H9 (cell line): ENCODE data around the gene NEGR1. TPM values are rescaled to one million over a fixed set of nuclear protein-coding genes. Genes with fewer than 3 reads are reported as not detected.
A peak's percentile ranks its signal among the peaks of the same experiment; 100 is the strongest.

Experiments
- DNase-seq: peaks from one replicate; pipeline ENCODE4 v3.0.0-alpha.2; 2017
- H2AFZ ChIP-seq: one replicate; pipeline ENCODE4 v1.6.1; 2013; ENCODE audit warnings: mild to moderate bottlenecking, low read length, control low read depth, moderate library complexity
- H2AK5ac ChIP-seq: 2 replicates; pipeline ENCODE4 v1.6.1; 2013; ENCODE audit warnings: low read length, control low read depth, mixed read lengths; ENCODE audit not compliant: insufficient read length
- H2BK120ac ChIP-seq: one replicate; pipeline ENCODE4 v1.6.1; 2013; ENCODE audit warnings: low read depth, mild to moderate bottlenecking, low read length, control low read depth, inconsistent platforms; ENCODE audit not compliant: poor library complexity, severe bottlenecking
- H2BK12ac ChIP-seq: 2 replicates; pipeline ENCODE4 v1.6.1; 2013; ENCODE audit warnings: low read length, control low read depth, mixed read lengths, low read depth; ENCODE audit not compliant: insufficient read length
- H2BK15ac ChIP-seq: 2 replicates; pipeline ENCODE4 v1.6.1; 2013; ENCODE audit warnings: low read depth, low read length, control low read depth
- H2BK20ac ChIP-seq: one replicate; pipeline ENCODE4 v1.6.1; 2013; ENCODE audit warnings: low read depth, mild to moderate bottlenecking, low read length, control low read depth, inconsistent platforms; ENCODE audit not compliant: poor library complexity, severe bottlenecking
- H2BK5ac ChIP-seq: 2 replicates; pipeline ENCODE4 v1.6.1; 2013; ENCODE audit warnings: low read length, control low read depth, mixed read lengths; ENCODE audit not compliant: insufficient read length
- H3K14ac ChIP-seq: 2 replicates; pipeline ENCODE4 v1.6.1; 2013; ENCODE audit warnings: low read length, control low read depth; ENCODE audit not compliant: insufficient read depth
- H3K18ac ChIP-seq: 2 replicates; pipeline ENCODE4 v1.6.1; 2013; ENCODE audit warnings: low read depth, mild to moderate bottlenecking, mixed read lengths, low read length, control low read depth; ENCODE audit not compliant: insufficient read length
- H3K23ac ChIP-seq: 2 replicates; pipeline ENCODE4 v1.6.1; 2013; ENCODE audit warnings: low read length, control low read depth, mixed read lengths, low read depth; ENCODE audit not compliant: insufficient read length
- H3K23me2 ChIP-seq: 2 replicates; pipeline ENCODE4 v1.6.1; 2013; ENCODE audit warnings: low read depth, mild to moderate bottlenecking, mixed read lengths, low read length, control low read depth; ENCODE audit not compliant: insufficient read length, poor library complexity, severe bottlenecking
- H3K27ac ChIP-seq: 2 replicates; pipeline ENCODE4 v1.5.1; 2013; ENCODE audit warnings: low read length, control low read depth, mixed read lengths, low read depth; ENCODE audit not compliant: insufficient read length
- H3K27me3 ChIP-seq: 2 replicates; pipeline ENCODE4 v1.6.1; 2013; ENCODE audit warnings: low read length, control low read depth, inconsistent platforms; ENCODE audit not compliant: insufficient read depth
- H3K4ac ChIP-seq: 2 replicates; pipeline ENCODE4 v1.6.1; 2013; ENCODE audit warnings: low read depth, mild to moderate bottlenecking, control low read depth, inconsistent platforms, low read length, moderate library complexity
- H3K4me1 ChIP-seq: 2 replicates; pipeline ENCODE4 v1.6.1; 2013; ENCODE audit warnings: low read length, control low read depth, inconsistent platforms; ENCODE audit not compliant: insufficient read depth
- H3K4me2 ChIP-seq: 2 replicates; pipeline ENCODE4 v1.6.1; 2013; ENCODE audit warnings: low read length, control low read depth, mixed read lengths; ENCODE audit not compliant: insufficient read length, insufficient read depth
- H3K56ac ChIP-seq: 2 replicates; pipeline ENCODE4 v1.6.1; 2013; ENCODE audit warnings: low read depth, mild to moderate bottlenecking, mixed read lengths, low read length, control low read depth; ENCODE audit not compliant: insufficient read length
- H3K79me1 ChIP-seq: 2 replicates; pipeline ENCODE4 v1.6.1; 2013; ENCODE audit warnings: low read depth, mild to moderate bottlenecking, moderate library complexity, low read length, control low read depth, inconsistent platforms; ENCODE audit not compliant: insufficient read depth, poor library complexity, severe bottlenecking
- H3K79me2 ChIP-seq: 2 replicates; pipeline ENCODE4 v1.6.1; 2013; ENCODE audit warnings: low read length, control low read depth, inconsistent platforms; ENCODE audit not compliant: insufficient read depth
- H3K9ac ChIP-seq: 2 replicates; pipeline ENCODE4 v1.6.1; 2013; ENCODE audit warnings: low read length, control low read depth, mixed read lengths; ENCODE audit not compliant: insufficient read length; ENCODE audit errors: extremely low read depth
- H3K9me3 ChIP-seq: one replicate; pipeline ENCODE4 v1.6.1; 2013; ENCODE audit warnings: low read depth, low read length, inconsistent platforms; ENCODE audit not compliant: control insufficient read depth
- H3T11ph ChIP-seq: one replicate; pipeline ENCODE4 v1.6.1; 2013; ENCODE audit warnings: mild to moderate bottlenecking, low read length, control low read depth, inconsistent platforms
- H4K20me1 ChIP-seq: one replicate; pipeline ENCODE4 v1.6.1; 2013; ENCODE audit not compliant: control insufficient read depth, insufficient read length, insufficient read depth
- H4K5ac ChIP-seq: 2 replicates; pipeline ENCODE4 v1.6.1; 2013; ENCODE audit warnings: low read depth, mild to moderate bottlenecking, mixed read lengths, low read length, control low read depth; ENCODE audit not compliant: insufficient read length
- H4K8ac ChIP-seq: replicated peaks from 2 replicates; pipeline ENCODE4 v1.6.1; 2013; ENCODE audit warnings: low read length, control low read depth, mixed read lengths, low read depth; ENCODE audit not compliant: insufficient read length
- H4K91ac ChIP-seq: 2 replicates; pipeline ENCODE4 v1.6.1; 2013; ENCODE audit warnings: low read depth, mild to moderate bottlenecking, moderate library complexity, mixed read lengths, low read length, control low read depth; ENCODE audit not compliant: insufficient read length
- H3K27ac Mint-ChIP-seq, 3 experiments: 2 replicates in 2 of 3; 3 replicates in 1 of 3; pipeline ENCODE4 v1.8.0; 2020 to 2021; ENCODE audit warnings: mixed read lengths in 3 of 3, mild to moderate bottlenecking in 1 of 3, moderate library complexity in 1 of 3
- H3K27me3 Mint-ChIP-seq: 2 replicates; pipeline ENCODE4 v1.8.0; 2021; ENCODE audit warnings: low read depth, mild to moderate bottlenecking, moderate library complexity, mixed read lengths
- H3K36me3 Mint-ChIP-seq, 3 experiments: 2 replicates in 2 of 3; 3 replicates in 1 of 3; pipeline ENCODE4 v1.8.0; 2020 to 2021; ENCODE audit warnings: low read depth in 3 of 3, mixed read lengths in 3 of 3; ENCODE audit not compliant: insufficient read depth in 1 of 3
- H3K4me1 Mint-ChIP-seq, 2 experiments: 2 replicates each; pipeline ENCODE4 v1.8.0; 2020; ENCODE audit warnings: mixed read lengths in 2 of 2
- H3K4me3 Mint-ChIP-seq, 2 experiments: 2 replicates in 1 of 2; 3 replicates in 1 of 2; pipeline ENCODE4 v1.8.0; 2020 to 2021; ENCODE audit warnings: mild to moderate bottlenecking in 2 of 2, mixed read lengths in 2 of 2, moderate library complexity in 1 of 2
- H3K9me3 Mint-ChIP-seq, 2 experiments: 2 replicates in 1 of 2; 3 replicates in 1 of 2; pipeline ENCODE4 v1.8.0; 2020; ENCODE audit warnings: mild to moderate bottlenecking in 2 of 2, mixed read lengths in 2 of 2, moderate library complexity in 1 of 2
- WGBS: extraction: QIAGEN DNeasy Blood & Tissue Kit; methylation state at CpG from one replicate; pipeline ENCODE4 v1.1.7; 2013; ENCODE audit warnings: missing lambda C conversion rate, low lambda C conversion rate, mixed read lengths; ENCODE audit not compliant: insufficient read length; ENCODE audit errors: extremely low coverage; 5-methylcytosine and 5-hydroxymethylcytosine counted together
- total RNA-seq: library from RNA; stranded (reverse); gene quantifications from 2 replicates; pipeline ENCODE4 v1.2.1, GENCODE V29; 2021
- TF ChIP-seq, protein P1 (sequence below): fragments of 200-600 bp; sonication (generic); conservative IDR thresholded peaks from 3 replicates; pipeline ENCODE4 v1.8.0; 2021; ENCODE audit warnings: antibody characterized with exemption, mild to moderate bottlenecking

NEGR1 gene
- total RNA-seq, 1 experiment from 2014 or later, result 0.13 TPM

DNA sequence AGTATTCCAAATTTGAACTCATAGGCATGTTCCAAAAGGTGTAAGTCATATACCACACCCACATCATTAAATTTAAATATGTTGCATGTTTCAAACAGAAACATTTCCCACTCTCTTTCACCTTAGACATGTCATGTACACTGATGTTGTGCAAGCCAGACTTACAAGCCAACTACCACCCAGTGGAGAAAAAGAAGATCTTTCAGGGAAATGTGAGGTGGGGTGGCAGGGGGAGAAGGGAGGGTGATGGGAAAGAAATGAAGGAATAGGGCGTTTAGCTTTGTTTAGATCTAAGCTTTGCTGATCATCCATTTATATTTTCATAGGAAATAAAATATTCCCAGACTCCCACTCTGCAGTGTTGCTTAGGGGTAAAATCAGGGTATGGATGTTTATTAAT lies 1.6 kb downstream of the NEGR1 start:
- H3K56ac ChIP-seq, result no peak overlapping the region
- Mint-ChIP-seq H3K4me1 (peaks cover 12 to 13% of the 10 kb centered on the region in 2 experiments), H3K9me3 (no peaks in the 10 kb centered on the region), H3K36me3 (no peaks in the 10 kb centered on the region), H3K27ac (peak overlapping the region in 1 of 3 experiments; percentile 3; a peak in 1 of 7 replicates), H3K4me3 (no peak overlapping the region; a peak in 1 of 5 replicates), H3K27me3 (peaks cover 37% of the 10 kb centered on the region)
- no peak overlapping the region for H2AFZ ChIP-seq
- H3K23ac ChIP-seq, result no peak overlapping the region
- no peak overlapping the region for H3K4me2 ChIP-seq
- H3K27ac ChIP-seq, result no peak overlapping the region
- no peaks in the 10 kb centered on the region for H3K4me1 ChIP-seq
- H2BK12ac ChIP-seq, result no peak overlapping the region
- TF ChIP-seq, protein P1, sequence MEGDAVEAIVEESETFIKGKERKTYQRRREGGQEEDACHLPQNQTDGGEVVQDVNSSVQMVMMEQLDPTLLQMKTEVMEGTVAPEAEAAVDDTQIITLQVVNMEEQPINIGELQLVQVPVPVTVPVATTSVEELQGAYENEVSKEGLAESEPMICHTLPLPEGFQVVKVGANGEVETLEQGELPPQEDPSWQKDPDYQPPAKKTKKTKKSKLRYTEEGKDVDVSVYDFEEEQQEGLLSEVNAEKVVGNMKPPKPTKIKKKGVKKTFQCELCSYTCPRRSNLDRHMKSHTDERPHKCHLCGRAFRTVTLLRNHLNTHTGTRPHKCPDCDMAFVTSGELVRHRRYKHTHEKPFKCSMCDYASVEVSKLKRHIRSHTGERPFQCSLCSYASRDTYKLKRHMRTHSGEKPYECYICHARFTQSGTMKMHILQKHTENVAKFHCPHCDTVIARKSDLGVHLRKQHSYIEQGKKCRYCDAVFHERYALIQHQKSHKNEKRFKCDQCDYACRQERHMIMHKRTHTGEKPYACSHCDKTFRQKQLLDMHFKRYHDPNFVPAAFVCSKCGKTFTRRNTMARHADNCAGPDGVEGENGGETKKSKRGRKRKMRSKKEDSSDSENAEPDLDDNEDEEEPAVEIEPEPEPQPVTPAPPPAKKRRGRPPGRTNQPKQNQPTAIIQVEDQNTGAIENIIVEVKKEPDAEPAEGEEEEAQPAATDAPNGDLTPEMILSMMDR, result no peak
- H3K27me3 ChIP-seq, result peaks cover 3% of the 10 kb centered on the region; the same call in 1 of the 2 replicates
- no peak overlapping the region for H2BK5ac ChIP-seq
- no peak overlapping the region for H4K5ac ChIP-seq
- H2BK20ac ChIP-seq, result no peak overlapping the region
- H3K23me2 ChIP-seq, result peaks cover 22% of the 10 kb centered on the region
- no peak overlapping the region for H2AK5ac ChIP-seq
- H3K79me1 ChIP-seq, result no peaks in the 10 kb centered on the region
- no peaks in the 10 kb centered on the region for H4K20me1 ChIP-seq
- H3K14ac ChIP-seq, result no peak overlapping the region
- H3K9me3 ChIP-seq, result no peaks in the 10 kb centered on the region
- no peak overlapping the region for H4K91ac ChIP-seq
- DNase-seq, result no peak
- H3K4ac ChIP-seq, result no peak overlapping the region
- no CpG with 5 or more reads among the region's 1 CpG for WGBS
- H3T11ph ChIP-seq, result no peak overlapping the region
- no peak overlapping the region for H2BK15ac ChIP-seq
- H2BK120ac ChIP-seq, result no peak overlapping the region
- H3K18ac ChIP-seq, result no peak overlapping the region
- no peaks in the 10 kb centered on the region for H3K79me2 ChIP-seq
- H3K9ac ChIP-seq, result no peak overlapping the region
- H4K8ac ChIP-seq, result no peak overlapping the region
